Posterior vena cava (tissue), 2 donors: Measurements from ENCODE around the gene DNAH12. TPM values are rescaled to one million over a fixed set of nuclear protein-coding genes. Genes with fewer than 3 reads are reported as not detected.
"Not testable (repeated sequence)": the region's sequence is repeated elsewhere in the genome, so short reads cannot be mapped to it uniquely, and the experiment has no call there.

Source experiments
- DNase-seq: peaks from one replicate; pipeline ENCODE4 v3.0.0-alpha.2; 2020; ENCODE audit warnings: low spot score
- intact Hi-C, 2 donors: fragments of 100-400 bp; cut with DNase I; formaldehyde crosslinking; loops; one replicate each; pipeline versions ENCODE4 v1.14.1 to v1.14.2; 2022 to 2023
- total RNA-seq, 2 donors: library from RNA; stranded (reverse); fragmentation: NEBNext Ultra II Directional; extraction: Animal tissue kit (Norgen Biotek cat#: 25700); gene quantifications; one replicate each; pipeline ENCODE4 v1.2.1, GENCODE V29; 2021
- donor health status: DM: yes; HTN: yes; CAD: no.
- donor health status: DM: yes; HTN: yes; CAD: no.

DNAH12 gene
- total RNA-seq, 2 donors from 2014 or later: 0.05 to 0.19 TPM

DNA sequence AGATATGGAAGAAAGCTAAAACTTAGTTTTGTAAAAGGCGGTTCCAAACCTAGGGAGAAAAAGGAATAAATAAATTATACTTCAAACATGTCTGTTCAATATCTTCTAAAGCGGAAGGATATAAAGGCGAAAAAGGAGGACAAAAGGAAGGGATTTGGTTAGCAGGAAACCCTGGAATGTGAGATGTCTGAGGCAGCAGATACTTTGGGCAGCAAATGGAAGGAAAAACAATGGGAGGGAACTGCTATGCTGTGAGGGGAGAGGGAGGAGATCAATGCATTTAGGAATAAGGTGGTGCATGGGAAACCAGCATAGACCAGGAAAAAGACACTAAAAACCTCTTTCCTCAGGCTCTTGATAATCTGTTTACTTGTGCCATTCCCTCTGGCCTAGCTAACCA is 120.8 kb downstream of the DNAH12 start:
- intact Hi-C loops: no loop called here
- DNase-seq: no peak

DNA sequence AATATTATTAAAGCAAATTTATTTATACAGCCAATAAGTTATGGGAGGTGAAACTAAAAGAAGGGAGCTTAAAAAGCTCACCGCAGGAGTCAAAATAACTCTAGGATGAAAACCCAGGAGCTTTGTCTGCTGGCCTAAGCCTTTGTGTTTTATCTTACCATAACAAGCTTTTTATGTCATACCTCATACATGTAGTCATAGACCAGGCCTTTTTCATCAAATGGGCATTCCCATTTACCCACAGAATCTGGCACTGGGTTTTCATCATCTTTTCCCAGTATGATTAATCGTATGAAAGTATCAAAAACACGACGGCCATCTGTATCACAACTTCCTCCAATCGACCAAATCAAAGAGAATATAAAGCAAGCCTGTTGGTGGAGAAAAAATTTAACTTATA is 122.8 kb downstream of the DNAH12 start:
- intact Hi-C loops: no loop called here
- no peak for DNase-seq

DNA sequence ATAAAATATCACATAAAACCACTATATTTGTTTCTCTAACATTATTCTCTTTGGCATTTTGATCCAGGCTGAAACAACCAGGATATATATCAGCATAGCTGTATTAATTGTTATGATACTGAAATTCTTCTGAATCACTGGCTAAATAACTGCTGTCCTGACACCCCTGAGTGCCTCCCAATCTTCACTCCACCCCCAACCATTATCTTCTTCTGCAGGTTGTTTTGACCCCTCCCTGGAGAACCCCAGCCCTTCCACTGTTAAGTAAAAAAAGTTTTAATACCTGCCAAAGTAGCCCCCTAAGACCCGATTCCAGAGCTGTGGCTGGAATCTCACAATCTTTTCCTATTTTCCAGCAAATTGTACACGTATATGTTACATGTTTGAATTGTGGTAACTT is 124.1 kb downstream of the DNAH12 start:
- DNase-seq: no peak
- intact Hi-C loops: no loop called here

DNA sequence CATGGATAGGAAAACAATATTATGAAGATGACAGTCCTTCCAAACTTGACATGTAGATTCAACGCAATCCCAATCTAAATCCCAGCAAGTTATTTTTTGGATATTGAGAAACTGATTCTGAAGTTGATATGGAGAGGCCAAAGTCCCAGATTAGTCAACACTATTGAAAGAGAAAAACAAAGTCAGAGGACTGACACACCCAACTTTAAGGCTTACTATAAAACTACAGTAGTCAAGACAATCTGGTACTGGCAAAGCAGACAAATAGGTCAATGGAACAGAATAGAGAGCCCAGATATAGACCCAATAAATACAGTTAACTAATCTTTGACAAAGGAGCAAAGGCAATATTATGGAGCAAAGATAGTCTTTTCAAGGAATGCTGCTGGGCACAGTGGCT is 132.4 kb downstream of the DNAH12 start:
- DNase-seq: no peak
- intact Hi-C loops: no loop called here

DNA sequence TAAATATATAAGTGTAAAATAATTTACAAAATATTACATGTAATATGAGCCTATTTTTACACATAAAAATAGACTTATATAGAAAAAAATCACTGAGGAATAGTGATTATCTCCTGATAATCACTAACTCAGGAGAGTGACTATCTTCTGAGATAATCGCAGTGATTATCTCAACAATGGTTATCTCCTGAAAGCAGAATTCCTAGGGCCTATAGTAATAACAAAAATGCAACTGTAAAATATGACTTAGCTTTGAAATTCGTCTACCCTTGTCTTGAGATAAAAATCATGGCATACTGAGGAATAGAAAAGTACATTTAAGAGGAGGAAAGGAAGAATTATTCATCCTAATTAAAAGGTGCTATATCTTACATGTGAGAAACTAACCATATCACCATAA is 134.7 kb downstream of the DNAH12 start:
- DNase-seq: no peak
- intact Hi-C loops: no loop called here

DNA sequence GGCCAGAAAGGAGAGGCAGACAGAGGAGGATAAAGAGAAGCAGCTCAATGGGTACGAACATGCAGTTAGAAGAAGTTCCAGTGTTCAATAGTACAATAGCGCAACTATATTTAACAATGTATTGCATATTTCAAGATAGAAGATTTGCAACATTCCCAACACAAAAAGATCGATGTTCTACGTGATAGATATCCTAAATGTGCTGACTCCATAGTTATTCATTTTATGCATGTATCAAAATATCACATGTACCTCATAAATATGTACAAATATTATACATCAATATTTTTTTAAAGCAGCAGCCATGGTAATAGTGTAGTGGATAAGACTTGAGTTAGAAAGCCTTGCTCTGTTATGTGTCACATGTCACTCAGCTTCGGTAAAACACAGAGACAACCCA is 141.5 kb downstream of the DNAH12 start:
- intact Hi-C loops: no loop called here
- DNase-seq: no peak

DNA sequence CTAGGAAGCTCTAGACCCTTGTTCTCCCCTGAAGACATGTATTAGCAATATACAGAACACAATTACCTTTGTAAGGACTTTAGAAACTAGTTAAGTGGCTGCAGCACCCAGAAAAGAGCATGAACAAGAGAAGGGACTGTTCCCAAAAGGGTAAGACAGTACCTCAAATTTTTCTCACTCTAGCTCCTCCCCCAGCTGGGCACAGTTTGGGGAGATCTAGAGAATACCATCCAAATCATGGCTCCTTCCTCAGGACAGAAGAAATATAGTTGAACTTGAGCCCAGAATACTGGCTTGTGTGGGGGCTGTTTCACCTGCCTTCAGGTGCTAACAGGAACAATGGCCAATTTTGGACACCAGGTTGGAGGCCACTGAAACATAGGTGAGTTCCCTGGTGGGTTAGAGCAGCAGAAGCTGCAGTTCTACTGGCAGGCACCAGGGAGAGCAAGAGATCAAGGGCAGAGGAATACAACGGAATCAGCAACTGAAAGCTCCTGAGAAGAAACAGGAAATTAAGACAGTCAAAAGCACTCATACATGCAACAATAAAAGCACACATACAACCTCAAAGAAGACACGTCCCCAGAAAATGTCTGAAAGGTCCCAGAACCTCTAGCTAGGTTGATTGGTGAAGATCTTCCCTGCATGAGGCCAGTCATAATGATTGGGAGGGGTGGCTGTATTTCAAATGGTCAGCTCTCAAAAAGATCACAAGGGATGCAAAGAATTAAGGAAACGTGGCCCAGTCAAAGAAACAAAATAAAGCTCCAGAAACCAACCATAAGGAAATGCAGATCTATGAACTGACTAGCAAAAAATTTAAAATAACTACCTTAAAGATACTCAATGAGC is 146.7 kb downstream of the DNAH12 start:
- no peak for DNase-seq
- intact Hi-C loops: no loop called here

DNA sequence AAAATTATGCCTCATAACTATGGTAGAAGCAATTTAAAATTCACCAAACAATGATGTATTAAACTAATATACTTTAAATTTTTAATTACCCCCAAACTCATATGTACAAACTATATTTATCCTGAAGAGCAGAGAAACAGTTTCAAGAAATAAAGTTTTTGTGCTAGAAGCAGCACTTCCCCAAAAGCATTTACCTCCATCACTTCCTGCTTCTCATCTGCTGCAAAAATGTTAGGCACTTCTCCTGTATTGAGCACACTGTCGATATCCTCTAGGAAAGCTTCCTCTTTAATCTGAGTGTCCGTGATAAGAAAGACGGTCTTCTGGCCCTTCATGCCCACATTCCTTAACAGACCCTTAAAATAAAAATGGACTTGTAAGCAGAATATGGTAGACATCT is 150.2 kb downstream of the DNAH12 start:
- intact Hi-C loops: loop anchor here in 1 of 2 donors (5.0 kb wide), 1 partner anchor 443 kb away; no protein-coding TSS in a partner anchor
- no peak for DNase-seq

DNA sequence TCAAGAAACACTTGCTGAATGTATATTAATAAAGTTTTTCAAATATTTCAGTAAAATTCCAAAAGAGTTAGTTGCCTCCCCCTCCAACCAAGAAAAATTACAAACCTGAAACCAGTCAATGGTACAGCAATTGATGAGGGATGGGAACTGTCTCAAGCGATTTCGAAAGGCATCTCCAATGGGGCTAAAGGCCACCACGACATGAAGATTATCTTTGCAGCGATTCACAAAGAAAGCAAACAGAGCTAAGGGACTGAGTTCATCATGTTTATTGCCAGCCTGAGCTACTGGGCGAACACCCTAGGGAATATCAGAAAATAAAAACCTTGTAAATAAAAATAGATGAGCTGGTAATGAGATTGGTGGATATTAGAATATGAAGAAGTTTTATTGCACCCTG is 152.4 kb downstream of the DNAH12 start:
- intact Hi-C loops: loop anchor here in 1 of 2 donors (5.0 kb wide), 1 partner anchor 446 kb away; no protein-coding TSS in a partner anchor

DNA sequence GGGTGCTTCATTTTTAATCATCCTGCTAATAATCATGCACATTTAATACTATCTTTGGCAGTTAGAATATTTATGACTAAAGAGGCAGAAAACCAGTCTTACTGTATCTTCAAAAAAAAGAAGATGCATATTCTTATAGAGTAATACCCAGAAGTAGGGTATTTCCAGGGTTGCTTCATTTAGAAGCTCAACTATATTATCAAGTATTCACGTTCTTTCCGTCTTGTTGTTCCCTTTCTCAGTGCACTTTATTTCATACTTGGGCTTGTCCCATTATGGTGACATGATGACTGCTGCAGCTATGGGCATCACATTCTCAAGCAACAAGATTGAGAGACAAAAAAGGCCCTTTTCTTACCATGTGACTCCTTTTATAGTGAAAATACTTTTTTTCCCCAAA is 154.9 kb downstream of the DNAH12 start:
- intact Hi-C loops: no loop called here
- DNase-seq: no peak

More for the DNA sequence above, 152.4 kb downstream of the DNAH12 start:
- no peak for DNase-seq

DNA sequence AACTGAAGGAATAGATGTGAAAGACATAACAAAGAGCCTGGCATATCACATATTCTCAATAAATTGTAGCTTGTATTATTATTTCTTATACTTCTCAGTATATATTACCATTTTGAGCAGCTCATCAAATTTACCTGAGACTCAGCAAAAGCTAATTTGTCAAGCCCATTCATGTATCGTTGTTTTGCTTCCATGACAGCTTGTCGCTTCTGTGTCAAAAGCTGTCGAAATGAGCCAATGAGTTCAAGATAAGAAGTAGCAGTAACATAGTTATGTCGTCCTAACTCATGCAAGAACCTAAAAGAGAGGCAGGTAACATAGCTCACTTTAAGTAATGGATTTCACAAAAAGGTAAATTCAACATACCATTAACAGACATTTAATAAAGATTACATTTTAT is 157.8 kb downstream of the DNAH12 start:
- intact Hi-C loops: no loop called here

DNA sequence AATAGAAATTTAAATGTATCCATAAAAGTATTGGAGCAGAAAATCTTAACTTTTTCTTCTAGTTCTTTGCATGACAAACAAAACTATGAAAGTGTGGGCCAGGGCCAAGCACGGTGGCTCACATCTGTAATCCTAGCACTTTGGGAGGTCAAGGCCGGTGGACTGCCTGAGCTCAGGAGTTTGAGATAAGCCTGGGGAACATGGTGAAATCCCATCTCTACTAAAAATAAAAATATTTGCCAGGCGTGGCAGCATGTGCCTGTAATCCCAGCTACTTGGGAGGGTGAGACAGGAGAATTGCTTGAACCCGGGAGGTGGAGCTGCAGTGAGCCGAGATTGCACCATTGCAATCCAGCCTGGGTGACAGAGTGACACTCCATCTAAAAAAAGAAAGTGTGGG is 158.6 kb downstream of the DNAH12 start:
- intact Hi-C loops: no loop called here
- no peak for DNase-seq

More for the DNA sequence above, 157.8 kb downstream of the DNAH12 start:
- no peak for DNase-seq

DNA sequence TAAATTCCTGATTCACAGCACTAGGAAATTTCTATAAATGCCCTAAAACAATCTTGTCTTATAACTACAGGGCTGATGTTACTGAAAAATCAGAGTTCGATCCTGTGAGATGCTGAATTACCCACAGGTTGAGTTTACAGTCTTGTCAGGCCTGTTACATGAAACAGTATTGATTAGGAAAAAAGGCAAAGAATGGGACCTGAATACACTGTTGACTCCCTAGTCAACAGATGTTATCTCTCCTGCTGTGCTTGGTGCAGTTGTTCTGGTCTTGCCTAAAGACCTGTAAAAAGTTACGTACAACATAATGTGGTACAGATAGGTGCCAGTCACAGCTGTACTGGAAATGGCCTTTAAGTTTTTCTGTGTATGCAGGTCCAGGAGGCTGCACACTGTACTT is 160.3 kb downstream of the DNAH12 start:
- intact Hi-C loops: no loop called here
- no peak for DNase-seq

DNA sequence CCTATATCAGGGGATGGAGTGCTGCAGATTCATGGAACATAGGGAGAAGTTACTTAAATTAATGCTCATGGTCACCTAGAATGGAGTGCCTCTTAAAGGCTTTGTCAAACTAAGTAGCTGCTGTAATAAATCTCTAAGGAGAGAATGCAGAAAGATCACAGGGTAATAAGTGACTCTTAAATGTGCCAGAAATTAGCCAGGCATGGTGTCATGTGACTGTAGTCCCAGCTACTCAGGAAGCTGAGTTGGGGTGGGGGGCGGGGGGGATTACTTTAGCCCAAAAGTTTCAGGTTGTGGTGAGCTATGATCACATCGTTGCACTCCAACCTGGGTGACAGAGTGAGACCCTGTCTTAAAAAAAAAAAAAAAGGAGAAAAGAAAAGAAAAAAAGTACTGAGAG is 160.7 kb downstream of the DNAH12 start:
- intact Hi-C loops: no loop called here
- no peak for DNase-seq

DNA sequence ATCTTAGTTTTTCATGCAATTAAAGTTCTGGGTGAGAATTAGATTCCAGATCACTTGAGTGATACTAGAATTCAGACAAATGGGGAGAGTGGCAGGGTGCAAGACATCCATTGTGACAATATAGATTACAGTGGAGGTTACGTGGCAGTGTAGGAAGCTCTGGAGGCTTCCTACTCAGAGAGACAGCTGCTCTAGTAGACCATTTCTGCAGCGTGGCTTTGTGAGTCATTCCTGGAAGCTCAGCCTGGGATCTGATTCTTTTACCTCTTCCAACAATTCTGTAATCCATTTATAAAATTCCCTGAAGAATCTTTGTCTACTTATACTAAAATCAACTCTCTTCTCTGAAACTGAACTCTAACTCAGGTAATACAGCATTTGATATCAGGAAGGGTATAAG is 161.2 kb downstream of the DNAH12 start:
- intact Hi-C loops: no loop called here
- DNase-seq: no peak

DNA sequence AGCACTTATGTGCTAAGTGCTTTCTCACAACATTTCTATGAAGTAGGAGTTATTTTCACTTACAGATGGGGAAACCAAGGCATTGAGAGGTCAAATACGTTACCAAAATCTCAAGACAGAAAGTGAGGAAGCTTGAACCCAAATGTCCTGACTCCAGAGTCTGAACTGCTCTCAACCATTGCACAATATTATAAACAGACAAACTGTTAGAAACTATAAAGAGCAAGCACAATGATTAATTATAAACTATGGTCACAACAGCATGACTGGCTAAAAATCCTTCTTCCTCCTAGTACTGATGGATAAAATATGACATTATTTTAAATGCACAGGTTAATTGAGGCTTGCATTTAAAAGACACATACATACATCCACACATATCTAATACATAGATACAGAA is 173.8 kb downstream of the DNAH12 start:
- no peak for DNase-seq
- intact Hi-C loops: no loop called here

DNA sequence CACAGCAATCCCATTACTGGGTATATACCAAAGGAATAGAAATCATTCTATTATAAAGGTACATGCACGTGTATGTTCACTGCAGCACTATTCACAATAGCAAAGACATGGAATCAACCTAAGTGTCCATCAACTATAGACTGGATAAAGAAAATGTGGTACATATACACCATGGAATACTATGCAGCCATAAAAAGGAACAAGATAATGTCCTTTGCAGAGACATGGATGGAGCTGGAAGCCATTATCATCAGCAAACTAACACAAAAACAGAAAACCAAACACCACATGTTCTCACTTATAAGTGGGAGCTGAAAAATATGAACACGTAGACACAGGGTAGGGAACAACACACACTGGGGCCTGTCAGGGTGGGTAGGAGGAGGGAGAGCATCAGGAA is 179.1 kb downstream of the DNAH12 start:
- intact Hi-C loops, DNase-seq: not testable (repeated sequence)

DNA sequence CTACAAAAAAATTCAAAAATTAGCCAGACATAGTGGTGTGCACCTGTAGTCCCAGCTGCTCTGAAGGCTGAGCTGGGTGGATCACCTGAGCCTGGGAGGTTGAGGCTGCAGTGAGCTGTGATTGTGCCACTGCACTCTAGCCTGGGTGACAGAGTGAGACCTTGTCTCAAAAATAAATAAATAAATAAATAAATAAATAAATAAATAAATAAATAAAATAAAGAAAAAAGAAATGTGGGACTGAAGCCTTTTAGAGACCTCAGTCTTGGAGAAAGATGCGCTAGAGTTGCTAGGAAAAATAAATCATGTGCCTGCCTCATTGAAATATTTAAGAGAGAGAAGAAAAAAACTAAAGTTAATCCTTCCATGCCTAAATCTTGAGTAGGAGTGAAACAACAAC is 187.9 kb downstream of the DNAH12 start:
- intact Hi-C loops, DNase-seq: not testable (repeated sequence)

DNA sequence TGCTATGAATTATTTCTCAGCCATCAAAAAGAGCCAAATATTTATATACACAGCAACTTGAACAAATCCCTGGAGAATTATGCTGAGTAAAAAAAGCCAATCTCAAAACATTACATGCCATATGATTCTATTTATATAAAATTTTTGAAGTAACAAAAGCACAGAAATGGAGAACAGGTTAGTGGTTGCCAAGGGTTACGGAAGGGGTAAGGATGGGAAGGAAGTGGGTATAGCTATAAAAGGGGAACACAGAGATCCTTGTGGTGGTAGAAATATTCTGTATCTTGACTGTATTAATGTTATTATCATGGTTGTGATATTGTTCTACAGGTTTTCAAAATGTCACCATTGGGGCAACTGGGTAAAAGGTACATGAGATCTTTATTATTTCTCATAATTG is 189.4 kb downstream of the DNAH12 start:
- no peak for DNase-seq
- intact Hi-C loops: no loop called here

DNA sequence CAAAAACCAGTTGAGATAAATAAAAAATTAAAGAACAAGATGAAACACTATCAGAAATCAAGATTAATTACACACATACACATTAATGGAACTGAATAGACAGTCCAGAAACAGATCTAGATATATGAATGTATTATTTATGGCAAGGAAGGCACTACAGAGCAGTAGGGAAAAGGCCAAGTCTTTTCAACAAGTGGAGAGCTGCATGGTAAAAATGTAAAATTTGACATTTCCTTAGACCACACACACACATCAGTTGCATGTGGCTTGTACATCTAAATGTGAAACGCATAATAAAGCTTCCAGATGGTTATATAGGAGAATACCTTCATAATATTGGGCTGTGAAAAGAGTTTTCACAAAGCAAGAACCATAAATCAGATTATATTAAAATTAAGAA is 193.9 kb downstream of the DNAH12 start:
- no peak for DNase-seq
- intact Hi-C loops: no loop called here

DNA sequence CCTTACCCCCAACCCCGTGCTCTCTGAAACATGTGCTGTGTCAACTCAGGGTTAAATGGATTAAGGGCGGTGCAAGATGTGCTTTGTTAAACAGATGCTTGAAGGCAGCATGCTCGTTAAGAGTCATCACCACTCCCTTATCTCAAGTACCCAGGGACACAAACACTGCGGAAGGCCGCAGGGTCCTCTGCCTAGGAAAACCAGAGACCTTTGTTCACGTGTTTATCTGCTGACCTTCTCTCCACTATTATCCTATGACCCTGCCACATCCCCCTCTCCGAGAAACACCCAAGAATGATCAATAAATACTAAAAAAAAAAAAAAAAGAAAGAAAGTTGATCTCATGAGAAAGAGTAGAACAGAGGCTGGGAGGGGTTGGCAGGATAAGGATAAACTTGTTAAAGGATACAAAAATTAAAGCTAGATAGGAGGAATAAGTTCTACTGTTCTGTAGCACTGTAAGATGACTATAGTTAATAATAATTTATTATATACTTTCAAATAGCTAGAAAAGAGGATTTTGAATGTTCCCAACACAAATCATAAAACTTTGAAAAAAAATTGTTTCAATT is 205.0 kb downstream of the DNAH12 start:
- DNase-seq, intact Hi-C loops: not testable (repeated sequence)
